Hepatic stellate cell (primary cell): ENCODE results near the gene ARPP21.

Experiments used
- DNase-seq: peaks from one replicate; pipeline ENCODE4 v3.0.0; 2011; ENCODE audit warnings: low spot score

ARPP21 gene

GRCh38 chr3:35641920-35642527 lies 2.7 kb downstream of the ARPP21 start:
- no peak for DNase-seq

GRCh38 chr3:35643495-35643894 lies 4.2 kb downstream of the ARPP21 start:
- DNase-seq: no peak

GRCh38 chr3:35644451-35644850 lies 5.1 kb downstream of the ARPP21 start:
- no peak for DNase-seq

- no peak for DNase-seq
Observed at GRCh38 chr3:35645189-35645588, 5.9 kb downstream of the ARPP21 start.

- DNase-seq: no peak
Observed at GRCh38 chr3:35646081-35646480, 6.8 kb downstream of the ARPP21 start.

- no peak for DNase-seq
Observed at GRCh38 chr3:35647461-35647860, 8.1 kb downstream of the ARPP21 start.

GRCh38 chr3:35648347-35648746 lies 9.0 kb downstream of the ARPP21 start:
- DNase-seq: no peak

GRCh38 chr3:35649405-35649804 lies 10.1 kb downstream of the ARPP21 start:
- DNase-seq: no peak

- no peak for DNase-seq
Observed at GRCh38 chr3:35651426-35651825, 12.1 kb downstream of the ARPP21 start.

- no peak for DNase-seq
Observed at GRCh38 chr3:35651851-35652250, 12.5 kb downstream of the ARPP21 start.

GRCh38 chr3:35653347-35653746 lies 14.0 kb downstream of the ARPP21 start:
- DNase-seq: no peak

GRCh38 chr3:35654476-35654875 lies 15.2 kb downstream of the ARPP21 start:
- DNase-seq: no peak

- DNase-seq: no peak
Observed at GRCh38 chr3:35658686-35659085, 19.4 kb downstream of the ARPP21 start.

GRCh38 chr3:35659768-35660167 lies 20.4 kb downstream of the ARPP21 start:
- DNase-seq: no peak

- no peak for DNase-seq
Observed at GRCh38 chr3:35663471-35663870, 24.1 kb downstream of the ARPP21 start.

GRCh38 chr3:35664460-35664919 lies 25.2 kb downstream of the ARPP21 start:
- peak; percentile 25 for DNase-seq

GRCh38 chr3:35665390-35666055 lies 26.2 kb downstream of the ARPP21 start:
- DNase-seq: no peak

GRCh38 chr3:35666888-35667287 lies 27.6 kb downstream of the ARPP21 start:
- no peak for DNase-seq

GRCh38 chr3:35670408-35670965 lies 31.2 kb downstream of the ARPP21 start:
- no peak for DNase-seq

GRCh38 chr3:35671483-35671882 lies 32.2 kb downstream of the ARPP21 start:
- no peak for DNase-seq

- no peak for DNase-seq
Observed at GRCh38 chr3:35673017-35673416, 33.7 kb downstream of the ARPP21 start.

GRCh38 chr3:35674451-35675109 lies 35.3 kb downstream of the ARPP21 start:
- no peak for DNase-seq

GRCh38 chr3:35675206-35675605 lies 35.9 kb downstream of the ARPP21 start:
- DNase-seq: no peak
